Measurements from ENCODE around the gene PTRH1.

PTRH1 gene

DNA sequence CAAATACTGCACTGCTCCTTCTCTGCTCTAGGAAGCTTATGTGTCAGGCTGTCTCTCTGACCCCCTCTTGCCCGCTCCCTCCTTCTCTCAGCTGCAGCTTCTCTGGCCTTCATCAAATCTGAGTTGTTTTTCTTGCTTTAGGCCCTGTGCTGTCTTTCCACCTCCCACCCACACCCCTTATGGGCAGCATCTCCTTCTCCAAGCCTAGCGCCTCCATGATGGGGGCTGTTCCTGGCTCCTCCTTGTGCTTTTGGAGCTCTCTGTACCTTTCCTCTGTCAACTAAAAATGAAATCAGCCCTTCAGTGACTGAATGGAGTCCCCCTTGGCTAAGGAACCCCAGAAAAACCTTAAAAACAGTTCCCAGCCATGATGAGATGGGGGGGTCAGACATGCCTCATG, 15.3 kb downstream of the PTRH1 start:
- H3K27ac ChIP-seq = peak overlapping the region; percentile 62; the same call in 1 of the 2 replicates
- no peak for TF ChIP-seq ZFX (IDR thresholded peaks at IDR 0.05; ENCODE audit: borderline replicate concordance)
- TF ChIP-seq, protein P1, sequence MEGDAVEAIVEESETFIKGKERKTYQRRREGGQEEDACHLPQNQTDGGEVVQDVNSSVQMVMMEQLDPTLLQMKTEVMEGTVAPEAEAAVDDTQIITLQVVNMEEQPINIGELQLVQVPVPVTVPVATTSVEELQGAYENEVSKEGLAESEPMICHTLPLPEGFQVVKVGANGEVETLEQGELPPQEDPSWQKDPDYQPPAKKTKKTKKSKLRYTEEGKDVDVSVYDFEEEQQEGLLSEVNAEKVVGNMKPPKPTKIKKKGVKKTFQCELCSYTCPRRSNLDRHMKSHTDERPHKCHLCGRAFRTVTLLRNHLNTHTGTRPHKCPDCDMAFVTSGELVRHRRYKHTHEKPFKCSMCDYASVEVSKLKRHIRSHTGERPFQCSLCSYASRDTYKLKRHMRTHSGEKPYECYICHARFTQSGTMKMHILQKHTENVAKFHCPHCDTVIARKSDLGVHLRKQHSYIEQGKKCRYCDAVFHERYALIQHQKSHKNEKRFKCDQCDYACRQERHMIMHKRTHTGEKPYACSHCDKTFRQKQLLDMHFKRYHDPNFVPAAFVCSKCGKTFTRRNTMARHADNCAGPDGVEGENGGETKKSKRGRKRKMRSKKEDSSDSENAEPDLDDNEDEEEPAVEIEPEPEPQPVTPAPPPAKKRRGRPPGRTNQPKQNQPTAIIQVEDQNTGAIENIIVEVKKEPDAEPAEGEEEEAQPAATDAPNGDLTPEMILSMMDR (IDR thresholded peaks at IDR 0.05) = no peak

- TF ChIP-seq, protein P1 (IDR thresholded peaks at IDR 0.05) = no peak
- TF ChIP-seq ZFX (IDR thresholded peaks at IDR 0.05; ENCODE audit: borderline replicate concordance) = no peak
- peak overlapping the region; percentile 62 for H3K27ac ChIP-seq
Measured at GRCh38 chr9:127698985-127699670, 16.3 kb downstream of the PTRH1 start.

- peak overlapping the region; percentile 62; the same call in 1 of the 2 replicates for H3K27ac ChIP-seq
- TF ChIP-seq, protein P1 (IDR thresholded peaks at IDR 0.05) = no peak
- TF ChIP-seq ZFX (IDR thresholded peaks at IDR 0.05; ENCODE audit: borderline replicate concordance) = no peak
Measured at GRCh38 chr9:127698386-127698785, 17.1 kb downstream of the PTRH1 start.

GRCh38 chr9:127697575-127697974, 17.9 kb downstream of the PTRH1 start:
- TF ChIP-seq, protein P1 (IDR thresholded peaks at IDR 0.05) = no peak
- no peak for TF ChIP-seq ZFX (IDR thresholded peaks at IDR 0.05; ENCODE audit: borderline replicate concordance)
- no peak overlapping the region for H3K27ac ChIP-seq

- H3K27ac ChIP-seq = no peak overlapping the region
- TF ChIP-seq, protein P1 (IDR thresholded peaks at IDR 0.05) = no peak
- TF ChIP-seq ZFX (IDR thresholded peaks at IDR 0.05; ENCODE audit: borderline replicate concordance) = no peak
Measured at GRCh38 chr9:127694890-127695720, 20.4 kb downstream of the PTRH1 start.

- H3K27ac ChIP-seq = no peak overlapping the region
- TF ChIP-seq ZFX (IDR thresholded peaks at IDR 0.05; ENCODE audit: borderline replicate concordance) = no peak
- TF ChIP-seq, protein P1 (IDR thresholded peaks at IDR 0.05) = no peak
Measured at GRCh38 chr9:127693697-127694096, 21.8 kb downstream of the PTRH1 start.

GRCh38 chr9:127693143-127693542, 22.3 kb downstream of the PTRH1 start:
- TF ChIP-seq, protein P1 (IDR thresholded peaks at IDR 0.05) = no peak
- TF ChIP-seq ZFX (IDR thresholded peaks at IDR 0.05; ENCODE audit: borderline replicate concordance) = no peak
- no peak overlapping the region for H3K27ac ChIP-seq
